Activated T-helper 1 cell treated with anti-CD3 and anti-CD28 coated beads, Interleukin-12 subunit alpha, Interleukin-12 subunit beta, Interleukin-2, Interleukin-4 antibody, amounts not matched to agents 30 ng/mL and 10 ng/mL and 1 ng/mL, durations not matched to agents 14 hours and 24 hours and 36 hours (primary cell): Measurements from ENCODE around the gene C1orf174. TPM values are rescaled to one million over a fixed set of nuclear protein-coding genes. Genes with fewer than 3 reads are reported as not detected.
"Not testable (repeated sequence)": the region's sequence is repeated elsewhere in the genome, so short reads cannot be mapped to it uniquely, and the experiment has no call there.

Source experiments
- DNase-seq: peaks from one replicate; pipeline ENCODE4 v3.0.0; 2021; ENCODE audit warnings: low spot score
- H3K27ac Mint-ChIP-seq: one replicate; pipeline ENCODE4 v1.8.0; 2021; ENCODE audit warnings: mild to moderate bottlenecking, mixed read lengths
- H3K27me3 Mint-ChIP-seq: one replicate; pipeline ENCODE4 v1.8.0; 2022; ENCODE audit warnings: mild to moderate bottlenecking, moderate library complexity, mixed read lengths; ENCODE audit not compliant: insufficient read depth
- H3K36me3 Mint-ChIP-seq: one replicate; pipeline ENCODE4 v1.8.0; 2021; ENCODE audit warnings: low read depth, mixed read lengths
- H3K4me1 Mint-ChIP-seq: one replicate; pipeline ENCODE4 v1.8.0; 2021; ENCODE audit warnings: low read depth, mixed read lengths
- H3K4me3 Mint-ChIP-seq: one replicate; pipeline ENCODE4 v1.8.0; 2021; ENCODE audit warnings: mild to moderate bottlenecking, moderate library complexity, mixed read lengths
- H3K9me3 Mint-ChIP-seq: one replicate; pipeline ENCODE4 v1.8.0; 2021; ENCODE audit warnings: mixed read lengths
- intact Hi-C: fragments of 100-400 bp; cut with micrococcal nuclease; formaldehyde crosslinking; loops from one replicate; pipeline ENCODE4 v1.15.1; 2024
- total RNA-seq: library from RNA; stranded (reverse); gene quantifications from 2 replicates; pipeline ENCODE4 v1.2.3, GENCODE V29; 2022

Gene C1orf174
- total RNA-seq, 1 donor from 2014 or later, result 45.1 TPM

DNA sequence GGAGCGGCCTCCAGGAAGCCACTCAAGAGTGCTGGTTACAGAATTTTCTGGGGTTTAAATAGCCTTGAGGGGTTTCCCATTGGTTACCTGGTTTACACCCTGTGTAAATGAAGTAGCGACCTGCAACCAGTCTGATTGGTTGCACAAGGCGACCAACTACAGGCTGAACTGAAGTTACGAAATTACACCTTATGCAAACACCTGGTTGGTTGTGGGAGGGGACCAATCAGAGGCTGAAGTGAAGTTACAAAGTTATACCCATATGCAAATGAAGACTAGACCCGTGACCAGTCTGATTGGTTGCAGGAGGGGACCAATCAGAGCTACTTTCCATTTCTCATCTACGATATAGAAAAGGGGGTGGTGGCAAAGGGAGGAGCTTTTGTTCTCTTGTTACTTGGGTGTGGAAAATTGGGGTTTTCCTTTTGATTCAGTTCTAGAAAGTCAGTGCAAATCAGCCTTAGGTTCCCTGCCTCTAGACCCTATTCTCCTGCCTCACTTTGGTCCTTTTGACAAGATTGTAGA, 22.2 kb upstream of the C1orf174 start:
- no peak for DNase-seq
- no peaks in the 10 kb centered on the region for H3K4me1 Mint-ChIP-seq
- H3K9me3 Mint-ChIP-seq, result no peaks in the 10 kb centered on the region
- no peaks in the 10 kb centered on the region for H3K36me3 Mint-ChIP-seq
- H3K27ac Mint-ChIP-seq, result no peak overlapping the region
- intact Hi-C loops, result loop anchor here (2.0 kb wide), 1 partner anchor 21 kb away; the partner anchor contains the start of gene C1orf174
- H3K4me3 Mint-ChIP-seq, result no peak overlapping the region
- peaks cover 2% of the 10 kb centered on the region for H3K27me3 Mint-ChIP-seq

DNA sequence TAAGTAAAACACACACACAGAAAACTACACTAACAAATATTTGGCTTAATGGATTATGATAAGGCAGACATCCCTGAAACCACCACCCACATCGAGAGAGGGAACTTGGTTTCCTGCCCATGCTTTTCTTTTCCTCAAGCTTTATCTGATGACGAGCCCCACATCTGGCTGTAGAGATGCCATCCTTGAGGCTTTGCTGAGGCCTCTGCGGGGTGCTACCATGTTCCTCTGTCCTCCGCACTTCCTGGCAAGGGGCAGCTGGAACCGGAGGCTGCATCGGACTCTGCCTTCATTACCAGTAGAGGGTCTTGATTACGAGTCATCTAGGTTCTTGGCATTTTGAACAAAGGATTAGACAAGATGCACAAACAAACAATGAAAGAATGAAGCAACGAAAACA, 21.7 kb upstream of the C1orf174 start:
- no peaks in the 10 kb centered on the region for H3K9me3 Mint-ChIP-seq
- intact Hi-C loops, result loop anchor here (2.0 kb wide), 1 partner anchor 21 kb away; the partner anchor contains the start of gene C1orf174
- no peak overlapping the region for H3K27ac Mint-ChIP-seq
- no peak for DNase-seq
- no peaks in the 10 kb centered on the region for H3K4me1 Mint-ChIP-seq
- H3K36me3 Mint-ChIP-seq, result no peaks in the 10 kb centered on the region
- H3K27me3 Mint-ChIP-seq, result peaks cover 2% of the 10 kb centered on the region
- H3K4me3 Mint-ChIP-seq, result no peak overlapping the region

DNA sequence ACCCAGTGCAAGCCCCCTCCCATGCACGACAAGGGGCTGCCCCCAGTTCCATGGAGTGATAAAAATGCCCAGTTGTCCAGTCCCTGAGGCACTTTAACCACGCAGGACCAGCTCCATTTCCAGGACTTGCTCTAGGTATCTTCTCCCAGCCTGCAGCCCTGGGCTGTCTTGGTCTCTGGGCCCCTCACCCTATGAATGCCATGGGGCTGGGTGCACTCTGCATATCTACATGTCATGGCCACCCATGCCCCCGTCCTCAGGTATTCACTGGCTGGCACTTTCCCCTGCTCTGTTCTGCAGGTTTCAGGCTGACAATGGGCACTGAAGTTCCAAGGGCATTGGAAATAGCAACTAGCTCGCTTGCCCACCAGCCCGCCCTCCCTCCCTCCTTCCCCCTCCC, 19.6 kb upstream of the C1orf174 start:
- no peak for DNase-seq
- intact Hi-C loops, result no loop called here
- Mint-ChIP-seq H3K9me3 (no peaks in the 10 kb centered on the region), H3K4me1 (no peaks in the 10 kb centered on the region), H3K36me3 (no peaks in the 10 kb centered on the region), H3K4me3 (no peak overlapping the region), H3K27ac (no peak overlapping the region), H3K27me3 (peaks cover 2% of the 10 kb centered on the region)

DNA sequence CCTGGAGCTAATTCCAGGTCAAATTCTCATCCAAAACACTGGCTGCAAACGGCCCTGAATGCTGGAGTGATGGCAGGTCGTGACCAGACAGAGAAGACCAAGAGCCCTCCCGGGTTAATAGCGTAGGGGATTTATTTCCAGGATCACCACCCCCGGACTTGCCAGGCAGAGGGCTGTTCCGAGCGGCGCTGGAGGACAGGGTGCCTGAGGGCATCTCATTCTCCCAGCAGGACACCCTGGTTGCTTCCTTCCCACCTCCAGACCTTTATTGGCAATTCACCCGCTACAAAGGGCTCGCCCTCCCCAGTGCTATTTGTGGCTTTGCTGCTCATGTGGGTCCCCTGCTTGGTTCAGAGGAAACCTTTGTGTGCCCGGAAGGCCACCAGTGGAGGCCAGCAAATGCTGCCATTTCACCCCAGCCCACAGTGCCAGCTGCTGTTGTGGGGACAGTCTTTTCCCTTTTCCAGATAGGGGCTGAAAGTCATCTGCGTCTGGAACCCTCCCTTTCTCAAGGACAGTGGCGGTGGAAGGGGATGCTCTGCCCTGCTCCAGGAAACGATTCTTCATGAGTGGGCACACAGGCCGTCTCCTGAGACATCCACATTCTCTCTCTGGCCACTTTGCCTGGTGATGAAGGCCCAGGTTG, 19.0 kb upstream of the C1orf174 start:
- Mint-ChIP-seq H3K27ac (no peak overlapping the region), H3K4me1 (no peaks in the 10 kb centered on the region), H3K4me3 (no peak overlapping the region), H3K36me3 (no peaks in the 10 kb centered on the region), H3K27me3 (peaks cover 2% of the 10 kb centered on the region), H3K9me3 (no peaks in the 10 kb centered on the region)
- DNase-seq, result no peak
- intact Hi-C loops, result no loop called here

DNA sequence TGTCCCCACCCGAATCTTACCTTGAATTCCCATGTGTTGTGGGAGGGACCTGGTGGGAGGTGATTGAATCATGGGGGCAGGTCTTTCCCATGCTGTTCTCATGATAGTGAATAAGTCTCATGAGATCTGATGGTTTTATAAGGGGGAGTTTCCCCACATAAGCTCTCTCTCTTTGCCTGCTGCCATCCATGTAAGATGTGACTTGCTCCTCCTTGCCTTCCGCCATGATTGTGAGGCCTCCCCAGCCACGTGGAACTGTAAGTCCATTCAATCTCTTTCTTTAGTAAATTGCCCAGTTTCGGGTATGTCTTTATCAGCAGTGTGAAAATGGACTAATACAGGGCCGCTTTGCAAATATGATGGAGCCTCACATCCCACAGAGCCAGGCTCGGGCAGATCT, 18.3 kb upstream of the C1orf174 start:
- DNase-seq, H3K4me3 Mint-ChIP-seq, intact Hi-C loops, H3K27me3 Mint-ChIP-seq, H3K27ac Mint-ChIP-seq, H3K36me3 Mint-ChIP-seq, H3K9me3 Mint-ChIP-seq, H3K4me1 Mint-ChIP-seq: not testable (repeated sequence)

DNA sequence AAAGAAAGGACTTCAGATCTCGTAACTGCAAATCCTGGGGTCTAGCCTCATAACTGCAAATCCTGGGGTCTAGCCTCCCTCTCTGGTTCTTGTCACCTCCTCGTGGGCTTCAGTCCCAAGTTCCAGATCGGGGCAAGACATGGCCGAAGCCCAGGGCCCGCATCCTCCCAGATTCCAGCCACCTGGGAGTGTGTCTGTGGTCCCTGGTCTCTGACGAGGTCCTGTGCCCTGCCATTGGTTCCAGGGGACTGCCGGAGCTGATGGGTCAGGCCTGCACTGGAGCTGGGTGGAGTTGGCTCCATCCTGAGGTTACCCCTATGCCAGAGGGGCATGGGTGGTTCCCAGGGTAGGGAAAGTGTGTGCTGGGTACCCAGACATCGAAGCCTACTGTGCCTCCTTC, 17.7 kb upstream of the C1orf174 start:
- H3K4me1 Mint-ChIP-seq, result no peaks in the 10 kb centered on the region
- no peaks in the 10 kb centered on the region for H3K9me3 Mint-ChIP-seq
- DNase-seq, result no peak
- peaks cover 2% of the 10 kb centered on the region for H3K27me3 Mint-ChIP-seq
- intact Hi-C loops, result no loop called here
- no peak overlapping the region for H3K4me3 Mint-ChIP-seq
- no peak overlapping the region for H3K27ac Mint-ChIP-seq
- H3K36me3 Mint-ChIP-seq, result no peaks in the 10 kb centered on the region

DNA sequence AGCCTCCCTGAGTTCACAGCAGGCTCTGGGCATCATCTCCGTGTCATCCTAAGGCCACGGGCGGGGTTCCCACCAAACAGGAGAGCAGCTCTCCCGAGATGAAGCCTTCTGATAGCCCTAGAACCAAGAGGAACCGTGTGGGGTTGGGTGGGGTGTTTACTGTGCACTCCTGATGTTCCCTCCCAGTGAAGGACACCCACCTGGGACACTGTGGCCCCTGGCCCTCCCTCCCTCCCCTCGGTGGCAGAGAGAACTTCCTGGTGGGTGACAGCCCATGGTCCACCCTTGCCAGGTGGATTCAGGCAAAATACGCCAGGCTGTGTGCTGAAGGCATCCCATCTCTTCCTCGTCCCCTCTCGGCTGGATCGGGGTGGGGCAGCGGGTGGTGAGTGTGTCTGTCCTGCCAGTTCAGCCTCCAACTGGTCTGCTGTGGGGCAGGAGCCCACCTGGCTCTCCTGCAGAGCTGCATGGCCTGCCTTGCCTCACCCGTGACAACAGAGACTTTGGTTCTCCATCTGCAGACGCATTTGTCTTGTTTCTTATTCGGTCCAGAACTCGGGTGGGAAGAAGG, 15.6 kb upstream of the C1orf174 start:
- no peak overlapping the region for H3K4me3 Mint-ChIP-seq
- H3K36me3 Mint-ChIP-seq, result no peaks in the 10 kb centered on the region
- DNase-seq, result no peak
- peaks cover 2% of the 10 kb centered on the region for H3K27me3 Mint-ChIP-seq
- no peaks in the 10 kb centered on the region for H3K4me1 Mint-ChIP-seq
- intact Hi-C loops, result no loop called here
- no peak overlapping the region for H3K27ac Mint-ChIP-seq
- H3K9me3 Mint-ChIP-seq, result no peaks in the 10 kb centered on the region

DNA sequence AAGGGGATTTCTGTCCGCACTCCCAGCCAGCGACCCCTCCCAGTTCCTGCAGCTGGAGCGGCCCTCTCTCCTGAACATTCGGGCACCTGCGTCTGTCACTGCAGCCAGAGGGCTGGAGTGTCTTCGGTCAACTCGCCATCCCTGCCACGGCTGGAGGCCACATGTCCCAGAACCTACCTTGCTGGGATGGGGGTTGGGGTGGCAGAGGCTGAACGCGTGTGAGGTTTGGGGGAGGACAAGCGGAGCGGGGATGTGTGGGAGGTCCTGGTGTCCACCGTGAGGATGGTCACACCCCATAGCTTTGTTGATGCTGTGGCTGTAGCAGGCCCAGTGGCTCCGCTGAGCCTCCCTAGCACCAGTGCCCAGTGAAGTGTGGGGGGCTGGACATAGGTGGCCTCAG, 14.8 kb upstream of the C1orf174 start:
- Mint-ChIP-seq H3K9me3 (no peaks in the 10 kb centered on the region), H3K36me3 (no peaks in the 10 kb centered on the region), H3K27ac (no peak overlapping the region), H3K4me3 (no peak overlapping the region), H3K27me3 (no peaks in the 10 kb centered on the region), H3K4me1 (no peaks in the 10 kb centered on the region)
- no peak for DNase-seq
- intact Hi-C loops, result no loop called here

DNA sequence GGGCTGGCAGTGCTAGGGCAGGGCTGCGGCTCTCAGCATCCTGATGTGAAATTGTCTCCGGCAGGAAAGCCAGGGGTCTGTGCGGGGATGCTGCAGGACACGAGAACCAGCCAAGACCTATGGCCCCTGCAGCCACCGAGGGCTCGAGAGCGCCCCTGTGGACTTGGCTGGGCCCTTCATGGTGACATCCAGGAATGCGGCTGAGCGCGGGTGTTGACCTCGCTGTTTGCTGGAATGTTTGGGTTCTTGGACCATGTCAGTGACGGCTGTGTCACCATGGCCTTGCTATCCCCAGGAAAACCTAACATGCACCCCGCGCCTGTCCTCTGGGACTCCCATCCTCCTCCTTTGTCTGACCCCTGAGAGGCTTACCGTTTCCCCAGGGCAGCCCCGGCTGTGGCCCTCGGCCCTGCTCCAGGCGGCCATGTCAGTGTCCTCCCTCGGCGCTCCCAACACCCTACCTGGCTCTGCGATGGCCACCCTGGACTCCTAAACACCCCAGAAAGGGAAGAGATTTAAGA, 14.3 kb upstream of the C1orf174 start:
- no peak overlapping the region for H3K4me3 Mint-ChIP-seq
- H3K27ac Mint-ChIP-seq, result no peak overlapping the region
- no peaks in the 10 kb centered on the region for H3K27me3 Mint-ChIP-seq
- no peaks in the 10 kb centered on the region for H3K4me1 Mint-ChIP-seq
- no peak for DNase-seq
- no peaks in the 10 kb centered on the region for H3K36me3 Mint-ChIP-seq
- H3K9me3 Mint-ChIP-seq, result no peaks in the 10 kb centered on the region
- intact Hi-C loops, result no loop called here

DNA sequence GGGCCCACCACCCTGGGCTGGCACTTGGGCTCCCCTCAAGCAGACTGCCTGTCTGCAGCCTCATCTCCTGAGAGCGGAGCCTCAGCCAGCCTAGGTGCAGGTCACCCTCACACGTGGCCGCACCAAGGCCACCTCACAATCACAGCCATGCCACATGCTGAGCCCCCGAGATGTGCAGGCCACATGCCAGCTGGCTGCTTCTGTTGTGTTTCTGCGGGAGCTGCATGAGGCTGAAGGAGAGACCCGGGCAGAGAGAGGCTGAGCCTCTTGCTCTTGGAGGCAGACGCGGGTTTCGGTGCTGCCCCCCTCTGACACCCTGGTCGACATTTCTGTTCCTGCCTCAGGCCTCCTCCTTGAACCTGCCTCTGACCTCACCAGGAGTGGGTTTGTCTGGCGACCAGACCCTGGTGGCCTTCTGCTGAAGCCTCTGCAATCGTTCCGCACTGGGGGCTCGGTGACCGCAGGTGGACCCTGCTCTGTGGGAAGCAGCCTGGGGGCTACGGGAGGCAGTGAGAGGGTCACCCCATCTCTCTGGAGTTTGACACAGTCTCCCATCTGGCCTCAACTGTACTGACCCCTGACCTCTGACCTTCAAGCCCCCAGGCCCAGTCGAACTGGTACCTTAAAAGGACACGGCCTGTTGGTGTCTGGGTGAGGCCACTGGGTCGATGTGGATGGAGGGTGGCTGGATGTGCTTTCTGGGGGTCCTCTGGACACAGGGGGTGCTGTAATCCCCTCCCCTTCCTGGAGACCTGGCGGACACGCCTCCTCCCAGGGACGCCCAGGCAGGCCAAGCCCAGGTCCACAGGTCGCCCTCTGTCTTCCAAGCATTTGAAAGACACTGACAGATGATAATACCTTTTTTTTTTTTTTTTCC, 13.0 kb upstream of the C1orf174 start:
- no peaks in the 10 kb centered on the region for H3K27me3 Mint-ChIP-seq
- H3K27ac Mint-ChIP-seq, result no peak overlapping the region
- no peaks in the 10 kb centered on the region for H3K36me3 Mint-ChIP-seq
- no peaks in the 10 kb centered on the region for H3K9me3 Mint-ChIP-seq
- no peak for DNase-seq
- H3K4me3 Mint-ChIP-seq, result no peak overlapping the region
- H3K4me1 Mint-ChIP-seq, result no peaks in the 10 kb centered on the region
- intact Hi-C loops, result no loop called here

DNA sequence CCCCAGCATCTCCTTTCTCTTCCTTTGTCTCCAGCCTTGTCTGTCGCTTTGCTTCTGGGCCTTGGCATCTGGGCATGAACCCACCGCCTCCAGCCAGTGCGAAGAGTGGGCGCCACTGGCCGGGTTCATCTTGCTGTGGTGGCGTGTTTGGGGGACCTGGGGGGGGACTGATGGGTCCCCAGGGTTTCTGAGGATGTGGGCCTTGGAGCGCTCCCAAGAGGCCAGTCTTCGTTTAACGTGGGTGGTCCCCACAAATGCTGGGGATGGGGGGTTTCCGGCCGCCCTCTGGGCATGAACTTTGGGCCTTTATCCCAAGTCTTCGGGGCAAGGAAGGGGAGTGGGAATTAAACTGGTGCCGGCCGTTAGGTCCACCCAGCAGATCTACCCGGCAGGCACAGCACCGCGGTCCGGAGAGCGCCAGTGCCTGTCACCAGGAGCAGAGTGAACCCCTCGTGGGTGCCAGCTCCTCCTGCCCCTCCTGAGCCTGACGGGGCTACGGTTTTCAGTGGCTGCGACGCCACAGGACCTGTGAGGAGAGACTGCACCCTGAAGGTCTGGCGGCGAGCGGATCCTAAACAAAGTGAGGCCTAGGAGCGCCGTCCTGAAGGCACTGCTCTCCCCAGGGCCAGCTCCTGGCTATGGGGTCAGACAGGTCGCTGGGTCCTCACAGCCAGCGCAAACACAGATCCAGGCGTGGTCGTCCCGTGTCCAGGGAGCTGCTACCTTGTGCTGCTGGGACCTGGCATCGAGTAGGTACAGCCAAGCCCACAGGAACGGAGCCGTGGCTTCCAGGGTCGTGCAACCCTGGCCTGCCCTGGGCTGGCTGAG, 12.1 kb upstream of the C1orf174 start:
- Mint-ChIP-seq H3K4me3 (no peak overlapping the region), H3K4me1 (no peaks in the 10 kb centered on the region), H3K27me3 (no peaks in the 10 kb centered on the region), H3K9me3 (no peaks in the 10 kb centered on the region), H3K36me3 (no peaks in the 10 kb centered on the region), H3K27ac (no peak overlapping the region)
- no peak for DNase-seq
- intact Hi-C loops, result no loop called here
